NCI-H128 (cell line): Measurements from ENCODE around the gene GJA3.
"Not testable (repeated sequence)": the region's sequence is repeated elsewhere in the genome, so short reads cannot be mapped to it uniquely, and the experiment has no call there.

Experiments
- DNase-seq: peaks from one replicate; lab custom pipeline; 2025; ENCODE audit not compliant: unreplicated experiment; lab: John Stamatoyannopoulos, UW

GJA3 gene

GRCh38 chr13:20182231-20182846 is 21.5 kb upstream of the GJA3 start:
- peak; percentile 78 for DNase-seq

- no peak for DNase-seq
These were observed 20.3 kb upstream of the GJA3 start for GRCh38 chr13:20181188-20181587.

GRCh38 chr13:20178156-20178555 is 17.3 kb upstream of the GJA3 start:
- DNase-seq: no peak

GRCh38 chr13:20177049-20177831 is 16.4 kb upstream of the GJA3 start:
- no peak for DNase-seq

GRCh38 chr13:20175907-20176652 is 15.2 kb upstream of the GJA3 start:
- no peak for DNase-seq

- DNase-seq: no peak
These were observed 14.5 kb upstream of the GJA3 start for GRCh38 chr13:20175406-20175794.

GRCh38 chr13:20174656-20175405 is 14.0 kb upstream of the GJA3 start:
- DNase-seq: no peak

- no peak for DNase-seq
These were observed 12.4 kb upstream of the GJA3 start for GRCh38 chr13:20173116-20173746.

GRCh38 chr13:20171364-20171763 is 10.5 kb upstream of the GJA3 start:
- DNase-seq: no peak

GRCh38 chr13:20170921-20171320 is 10.1 kb upstream of the GJA3 start:
- no peak for DNase-seq

- DNase-seq: no peak
These were observed 7.5 kb upstream of the GJA3 start for GRCh38 chr13:20168396-20168795.

GRCh38 chr13:20165417-20166257 is 4.8 kb upstream of the GJA3 start:
- DNase-seq: peak; percentile 29

- DNase-seq: no peak
These were observed 1.1 kb upstream of the GJA3 start for GRCh38 chr13:20161951-20162300.

GRCh38 chr13:20161275-20161950 is 561 bp upstream of the GJA3 start:
- DNase-seq: no peak

- no peak for DNase-seq
These were observed 1.1 kb downstream of the GJA3 start for GRCh38 chr13:20159646-20160305.

GRCh38 chr13:20157151-20157796 is 3.6 kb downstream of the GJA3 start:
- no peak for DNase-seq

GRCh38 chr13:20156702-20157101 is 4.2 kb downstream of the GJA3 start:
- no peak for DNase-seq

- DNase-seq: not testable (repeated sequence)
These were observed 7.6 kb downstream of the GJA3 start for GRCh38 chr13:20153290-20153689.
